Testis (tissue), 2 donors: ENCODE data around the gene FAM184A.

Source experiments
- POLR2A ChIP-seq: fragments of 450-650 bp; IDR thresholded peaks from one replicate; pipeline ENCODE4 v1.6.1; 2017; ENCODE audit warnings: antibody characterized with exemption, mild to moderate bottlenecking, moderate library complexity
- TF ChIP-seq, protein P1 (sequence below), 3 experiments: fragments of 450-650 bp in 2 of 3; fragments of 200-600 bp in 1 of 3; sonication (generic) in 1 of 3; IDR thresholded peaks; one replicate each; pipeline ENCODE4 v1.5.1; 2016 to 2019; ENCODE audit warnings: antibody characterized with exemption in 3 of 3, mild to moderate bottlenecking in 2 of 3, moderate library complexity in 1 of 3

DNA sequence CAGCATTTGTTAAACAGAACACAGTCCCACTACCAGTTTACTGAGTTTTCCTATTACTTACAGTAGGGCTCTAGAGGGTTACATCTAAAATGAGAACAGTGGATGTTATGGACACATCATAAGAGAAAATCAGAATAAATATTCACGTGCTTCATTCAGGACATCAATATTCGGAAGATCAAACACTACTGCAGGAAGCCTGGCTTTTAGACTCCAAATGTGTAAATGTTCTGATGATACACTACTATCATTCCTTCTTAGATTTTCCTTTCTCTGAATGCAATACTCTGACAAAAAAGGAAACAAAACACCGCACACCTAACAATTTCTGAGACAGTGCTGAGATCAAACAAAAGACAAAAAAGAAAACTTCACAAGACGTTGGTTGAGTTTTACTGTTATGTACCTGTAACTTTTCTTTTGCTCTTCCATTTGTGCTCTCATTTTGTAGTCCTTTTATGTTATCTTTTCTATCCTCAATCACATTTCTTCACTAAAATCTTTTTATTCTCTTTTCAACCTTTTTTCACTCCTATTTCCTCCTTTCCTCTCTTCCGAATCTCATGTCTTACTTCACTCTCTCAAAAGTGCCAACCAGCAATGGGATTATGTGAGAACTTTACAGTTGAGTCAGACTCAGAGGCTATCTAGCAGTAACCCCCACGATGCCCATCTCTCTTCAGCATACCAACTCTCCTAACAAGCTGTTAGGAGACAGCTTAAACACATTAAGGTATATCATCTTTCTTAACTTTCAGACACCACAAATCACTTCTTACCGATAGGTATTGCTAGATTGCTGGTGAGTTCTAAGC lies 1.7 kb downstream of the FAM184A start:
- TF ChIP-seq, protein P1, sequence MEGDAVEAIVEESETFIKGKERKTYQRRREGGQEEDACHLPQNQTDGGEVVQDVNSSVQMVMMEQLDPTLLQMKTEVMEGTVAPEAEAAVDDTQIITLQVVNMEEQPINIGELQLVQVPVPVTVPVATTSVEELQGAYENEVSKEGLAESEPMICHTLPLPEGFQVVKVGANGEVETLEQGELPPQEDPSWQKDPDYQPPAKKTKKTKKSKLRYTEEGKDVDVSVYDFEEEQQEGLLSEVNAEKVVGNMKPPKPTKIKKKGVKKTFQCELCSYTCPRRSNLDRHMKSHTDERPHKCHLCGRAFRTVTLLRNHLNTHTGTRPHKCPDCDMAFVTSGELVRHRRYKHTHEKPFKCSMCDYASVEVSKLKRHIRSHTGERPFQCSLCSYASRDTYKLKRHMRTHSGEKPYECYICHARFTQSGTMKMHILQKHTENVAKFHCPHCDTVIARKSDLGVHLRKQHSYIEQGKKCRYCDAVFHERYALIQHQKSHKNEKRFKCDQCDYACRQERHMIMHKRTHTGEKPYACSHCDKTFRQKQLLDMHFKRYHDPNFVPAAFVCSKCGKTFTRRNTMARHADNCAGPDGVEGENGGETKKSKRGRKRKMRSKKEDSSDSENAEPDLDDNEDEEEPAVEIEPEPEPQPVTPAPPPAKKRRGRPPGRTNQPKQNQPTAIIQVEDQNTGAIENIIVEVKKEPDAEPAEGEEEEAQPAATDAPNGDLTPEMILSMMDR (IDR thresholded peaks at IDR 0.05), result no peak
- no peak for TF ChIP-seq POLR2A
